HEK293T (cell line): ENCODE data around the gene GRIA4.

Experiments
- BHLHE40 ChIP-seq: fragments of 450-650 bp; IDR thresholded peaks from 2 replicates; pipeline ENCODE4 v1.6.1; 2016; ENCODE audit warnings: mild to moderate bottlenecking, moderate library complexity, borderline replicate concordance
- FOXA1 ChIP-seq: fragments of 450-650 bp; IDR thresholded peaks from 2 replicates; pipeline ENCODE4 v1.6.1; 2016; ENCODE audit warnings: mild to moderate bottlenecking
- LEF1 ChIP-seq: fragments of 450-650 bp; IDR thresholded peaks from 2 replicates; pipeline ENCODE4 v1.6.1; 2017; ENCODE audit warnings: mild to moderate bottlenecking, borderline replicate concordance
- NFRKB ChIP-seq: fragments of 450-650 bp; IDR thresholded peaks from 2 replicates; pipeline ENCODE4 v1.6.1; 2016; ENCODE audit warnings: mild to moderate bottlenecking, moderate library complexity
- TF ChIP-seq, protein P1 (sequence below): fragments of 450-650 bp; IDR thresholded peaks from 2 replicates; pipeline ENCODE4 v1.6.1; 2016

GRCh38 chr11:105870516-105871113 lies 260.7 kb downstream of the GRIA4 start:
- TF ChIP-seq LEF1 (no peak), BHLHE40 (no peak), NFRKB (no peak), FOXA1 (no peak)
- TF ChIP-seq, protein P1, sequence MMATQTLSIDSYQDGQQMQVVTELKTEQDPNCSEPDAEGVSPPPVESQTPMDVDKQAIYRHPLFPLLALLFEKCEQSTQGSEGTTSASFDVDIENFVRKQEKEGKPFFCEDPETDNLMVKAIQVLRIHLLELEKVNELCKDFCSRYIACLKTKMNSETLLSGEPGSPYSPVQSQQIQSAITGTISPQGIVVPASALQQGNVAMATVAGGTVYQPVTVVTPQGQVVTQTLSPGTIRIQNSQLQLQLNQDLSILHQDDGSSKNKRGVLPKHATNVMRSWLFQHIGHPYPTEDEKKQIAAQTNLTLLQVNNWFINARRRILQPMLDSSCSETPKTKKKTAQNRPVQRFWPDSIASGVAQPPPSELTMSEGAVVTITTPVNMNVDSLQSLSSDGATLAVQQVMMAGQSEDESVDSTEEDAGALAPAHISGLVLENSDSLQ, result 0 out of 2 replicates have a peak, but pooled peaks have one; percentile 7
